Ramos (cell line): ENCODE data around the gene COQ9.

Source experiments
- in situ Hi-C: fragments of 300-500 bp; cut with MboI; formaldehyde crosslinking; loops from one replicate; pipeline ENCODE4 v1.14.3; 2022; ENCODE audit warnings: low sequenced_read_pairs; ENCODE audit not compliant: unreplicated experiment

The COQ9 gene

GRCh38 chr16:57470711-57471110, 23.4 kb downstream of the COQ9 start:
- in situ Hi-C loops: no loop called here

GRCh38 chr16:57471209-57471608, 23.9 kb downstream of the COQ9 start:
- in situ Hi-C loops: no loop called here

GRCh38 chr16:57471852-57472664, 24.8 kb downstream of the COQ9 start:
- in situ Hi-C loops: no loop called here

GRCh38 chr16:57472665-57473060, 25.4 kb downstream of the COQ9 start:
- in situ Hi-C loops: no loop called here

GRCh38 chr16:57473176-57473840, 26.0 kb downstream of the COQ9 start:
- in situ Hi-C loops: no loop called here

GRCh38 chr16:57473906-57474305, 26.6 kb downstream of the COQ9 start:
- in situ Hi-C loops: no loop called here

GRCh38 chr16:57474671-57475661, 27.7 kb downstream of the COQ9 start:
- in situ Hi-C loops: no loop called here

GRCh38 chr16:57475711-57476339, 28.5 kb downstream of the COQ9 start:
- in situ Hi-C loops: no loop called here

GRCh38 chr16:57476546-57477410, 29.5 kb downstream of the COQ9 start:
- in situ Hi-C loops: no loop called here

GRCh38 chr16:57477531-57478202, 30.4 kb downstream of the COQ9 start:
- in situ Hi-C loops: no loop called here

GRCh38 chr16:57478396-57479204, 31.3 kb downstream of the COQ9 start:
- in situ Hi-C loops: no loop called here

- in situ Hi-C loops: no loop called here
These were observed 32.1 kb downstream of the COQ9 start for GRCh38 chr16:57479205-57479975.

- in situ Hi-C loops: no loop called here
These were observed 32.9 kb downstream of the COQ9 start for GRCh38 chr16:57479976-57480753.

- in situ Hi-C loops: no loop called here
These were observed 33.5 kb downstream of the COQ9 start for GRCh38 chr16:57480754-57481230.

GRCh38 chr16:57481421-57481820, 34.1 kb downstream of the COQ9 start:
- in situ Hi-C loops: no loop called here

GRCh38 chr16:57482845-57483545, 35.7 kb downstream of the COQ9 start:
- in situ Hi-C loops: no loop called here
